H9 (cell line): Measurements from ENCODE around the gene HTR1A. TPM values are rescaled to one million over a fixed set of nuclear protein-coding genes. Genes with fewer than 3 reads are reported as not detected.

Source experiments
- DNase-seq: peaks from one replicate; pipeline ENCODE4 v3.0.0-alpha.2; 2017
- H2AFZ ChIP-seq: one replicate; pipeline ENCODE4 v1.6.1; 2013; ENCODE audit warnings: mild to moderate bottlenecking, low read length, control low read depth, moderate library complexity
- H2AK5ac ChIP-seq: 2 replicates; pipeline ENCODE4 v1.6.1; 2013; ENCODE audit warnings: low read length, control low read depth, mixed read lengths; ENCODE audit not compliant: insufficient read length
- H2BK120ac ChIP-seq: one replicate; pipeline ENCODE4 v1.6.1; 2013; ENCODE audit warnings: low read depth, mild to moderate bottlenecking, low read length, control low read depth, inconsistent platforms; ENCODE audit not compliant: poor library complexity, severe bottlenecking
- H2BK12ac ChIP-seq: 2 replicates; pipeline ENCODE4 v1.6.1; 2013; ENCODE audit warnings: low read length, control low read depth, mixed read lengths, low read depth; ENCODE audit not compliant: insufficient read length
- H2BK15ac ChIP-seq: 2 replicates; pipeline ENCODE4 v1.6.1; 2013; ENCODE audit warnings: low read depth, low read length, control low read depth
- H2BK20ac ChIP-seq: one replicate; pipeline ENCODE4 v1.6.1; 2013; ENCODE audit warnings: low read depth, mild to moderate bottlenecking, low read length, control low read depth, inconsistent platforms; ENCODE audit not compliant: poor library complexity, severe bottlenecking
- H2BK5ac ChIP-seq: 2 replicates; pipeline ENCODE4 v1.6.1; 2013; ENCODE audit warnings: low read length, control low read depth, mixed read lengths; ENCODE audit not compliant: insufficient read length
- H3K14ac ChIP-seq: 2 replicates; pipeline ENCODE4 v1.6.1; 2013; ENCODE audit warnings: low read length, control low read depth; ENCODE audit not compliant: insufficient read depth
- H3K18ac ChIP-seq: 2 replicates; pipeline ENCODE4 v1.6.1; 2013; ENCODE audit warnings: low read depth, mild to moderate bottlenecking, mixed read lengths, low read length, control low read depth; ENCODE audit not compliant: insufficient read length
- H3K23ac ChIP-seq: 2 replicates; pipeline ENCODE4 v1.6.1; 2013; ENCODE audit warnings: low read length, control low read depth, mixed read lengths, low read depth; ENCODE audit not compliant: insufficient read length
- H3K23me2 ChIP-seq: 2 replicates; pipeline ENCODE4 v1.6.1; 2013; ENCODE audit warnings: low read depth, mild to moderate bottlenecking, mixed read lengths, low read length, control low read depth; ENCODE audit not compliant: insufficient read length, poor library complexity, severe bottlenecking
- H3K27ac ChIP-seq: 2 replicates; pipeline ENCODE4 v1.5.1; 2013; ENCODE audit warnings: low read length, control low read depth, mixed read lengths, low read depth; ENCODE audit not compliant: insufficient read length
- H3K27me3 ChIP-seq: 2 replicates; pipeline ENCODE4 v1.6.1; 2013; ENCODE audit warnings: low read length, control low read depth, inconsistent platforms; ENCODE audit not compliant: insufficient read depth
- H3K4ac ChIP-seq: 2 replicates; pipeline ENCODE4 v1.6.1; 2013; ENCODE audit warnings: low read depth, mild to moderate bottlenecking, control low read depth, inconsistent platforms, low read length, moderate library complexity
- H3K4me1 ChIP-seq: 2 replicates; pipeline ENCODE4 v1.6.1; 2013; ENCODE audit warnings: low read length, control low read depth, inconsistent platforms; ENCODE audit not compliant: insufficient read depth
- H3K4me2 ChIP-seq: 2 replicates; pipeline ENCODE4 v1.6.1; 2013; ENCODE audit warnings: low read length, control low read depth, mixed read lengths; ENCODE audit not compliant: insufficient read length, insufficient read depth
- H3K56ac ChIP-seq: 2 replicates; pipeline ENCODE4 v1.6.1; 2013; ENCODE audit warnings: low read depth, mild to moderate bottlenecking, mixed read lengths, low read length, control low read depth; ENCODE audit not compliant: insufficient read length
- H3K79me1 ChIP-seq: 2 replicates; pipeline ENCODE4 v1.6.1; 2013; ENCODE audit warnings: low read depth, mild to moderate bottlenecking, moderate library complexity, low read length, control low read depth, inconsistent platforms; ENCODE audit not compliant: insufficient read depth, poor library complexity, severe bottlenecking
- H3K79me2 ChIP-seq: 2 replicates; pipeline ENCODE4 v1.6.1; 2013; ENCODE audit warnings: low read length, control low read depth, inconsistent platforms; ENCODE audit not compliant: insufficient read depth
- H3K9ac ChIP-seq: 2 replicates; pipeline ENCODE4 v1.6.1; 2013; ENCODE audit warnings: low read length, control low read depth, mixed read lengths; ENCODE audit not compliant: insufficient read length; ENCODE audit errors: extremely low read depth
- H3K9me3 ChIP-seq: one replicate; pipeline ENCODE4 v1.6.1; 2013; ENCODE audit warnings: low read depth, low read length, inconsistent platforms; ENCODE audit not compliant: control insufficient read depth
- H3T11ph ChIP-seq: one replicate; pipeline ENCODE4 v1.6.1; 2013; ENCODE audit warnings: mild to moderate bottlenecking, low read length, control low read depth, inconsistent platforms
- H4K20me1 ChIP-seq: one replicate; pipeline ENCODE4 v1.6.1; 2013; ENCODE audit not compliant: control insufficient read depth, insufficient read length, insufficient read depth
- H4K5ac ChIP-seq: 2 replicates; pipeline ENCODE4 v1.6.1; 2013; ENCODE audit warnings: low read depth, mild to moderate bottlenecking, mixed read lengths, low read length, control low read depth; ENCODE audit not compliant: insufficient read length
- H4K8ac ChIP-seq: replicated peaks from 2 replicates; pipeline ENCODE4 v1.6.1; 2013; ENCODE audit warnings: low read length, control low read depth, mixed read lengths, low read depth; ENCODE audit not compliant: insufficient read length
- H4K91ac ChIP-seq: 2 replicates; pipeline ENCODE4 v1.6.1; 2013; ENCODE audit warnings: low read depth, mild to moderate bottlenecking, moderate library complexity, mixed read lengths, low read length, control low read depth; ENCODE audit not compliant: insufficient read length
- H3K27ac Mint-ChIP-seq, 3 experiments: 2 replicates in 2 of 3; 3 replicates in 1 of 3; pipeline ENCODE4 v1.8.0; 2020 to 2021; ENCODE audit warnings: mixed read lengths in 3 of 3, mild to moderate bottlenecking in 1 of 3, moderate library complexity in 1 of 3
- H3K27me3 Mint-ChIP-seq: 2 replicates; pipeline ENCODE4 v1.8.0; 2021; ENCODE audit warnings: low read depth, mild to moderate bottlenecking, moderate library complexity, mixed read lengths
- H3K36me3 Mint-ChIP-seq, 3 experiments: 2 replicates in 2 of 3; 3 replicates in 1 of 3; pipeline ENCODE4 v1.8.0; 2020 to 2021; ENCODE audit warnings: low read depth in 3 of 3, mixed read lengths in 3 of 3; ENCODE audit not compliant: insufficient read depth in 1 of 3
- H3K4me1 Mint-ChIP-seq, 2 experiments: 2 replicates each; pipeline ENCODE4 v1.8.0; 2020; ENCODE audit warnings: mixed read lengths in 2 of 2
- H3K4me3 Mint-ChIP-seq, 2 experiments: 2 replicates in 1 of 2; 3 replicates in 1 of 2; pipeline ENCODE4 v1.8.0; 2020 to 2021; ENCODE audit warnings: mild to moderate bottlenecking in 2 of 2, mixed read lengths in 2 of 2, moderate library complexity in 1 of 2
- H3K9me3 Mint-ChIP-seq, 2 experiments: 2 replicates in 1 of 2; 3 replicates in 1 of 2; pipeline ENCODE4 v1.8.0; 2020; ENCODE audit warnings: mild to moderate bottlenecking in 2 of 2, mixed read lengths in 2 of 2, moderate library complexity in 1 of 2
- total RNA-seq: library from RNA; stranded (reverse); gene quantifications from 2 replicates; pipeline ENCODE4 v1.2.1, GENCODE V29; 2021
- TF ChIP-seq, protein P1 (sequence below): fragments of 200-600 bp; sonication (generic); conservative IDR thresholded peaks from 3 replicates; pipeline ENCODE4 v1.8.0; 2021; ENCODE audit warnings: antibody characterized with exemption, mild to moderate bottlenecking

HTR1A gene
- total RNA-seq, 1 experiment from 2014 or later, result 0.79 TPM

GRCh38 chr5:64000096-64000495, 37.9 kb upstream of the HTR1A start:
- H3K14ac ChIP-seq, result no peak overlapping the region
- H3K4me1 ChIP-seq, result no peaks in the 10 kb centered on the region
- H3K27me3 ChIP-seq, result no peaks in the 10 kb centered on the region
- H4K5ac ChIP-seq, result no peak overlapping the region
- H2BK5ac ChIP-seq, result no peak overlapping the region
- Mint-ChIP-seq H3K4me1 (peaks cover 5 to 6% of the 10 kb centered on the region in 2 experiments), H3K27ac (no peak overlapping the region; a peak in 1 of 7 replicates), H3K27me3 (no peaks in the 10 kb centered on the region), H3K4me3 (no peak overlapping the region), H3K9me3 (peaks cover 2% of the 10 kb centered on the region in 2 experiments; a peak in 1 of 5 replicates), H3K36me3 (no peaks in the 10 kb centered on the region)
- no peak overlapping the region for H3K18ac ChIP-seq
- no peaks in the 10 kb centered on the region for H3K79me2 ChIP-seq
- H3K9ac ChIP-seq, result no peak overlapping the region
- H2AK5ac ChIP-seq, result no peak overlapping the region
- no peak overlapping the region for H2BK12ac ChIP-seq
- no peaks in the 10 kb centered on the region for H3K9me3 ChIP-seq
- no peak overlapping the region for H4K91ac ChIP-seq
- no peak overlapping the region for H3K4me2 ChIP-seq
- no peak overlapping the region for H3K4ac ChIP-seq
- no peaks in the 10 kb centered on the region for H4K20me1 ChIP-seq
- no peak overlapping the region for H3K27ac ChIP-seq
- TF ChIP-seq, protein P1, sequence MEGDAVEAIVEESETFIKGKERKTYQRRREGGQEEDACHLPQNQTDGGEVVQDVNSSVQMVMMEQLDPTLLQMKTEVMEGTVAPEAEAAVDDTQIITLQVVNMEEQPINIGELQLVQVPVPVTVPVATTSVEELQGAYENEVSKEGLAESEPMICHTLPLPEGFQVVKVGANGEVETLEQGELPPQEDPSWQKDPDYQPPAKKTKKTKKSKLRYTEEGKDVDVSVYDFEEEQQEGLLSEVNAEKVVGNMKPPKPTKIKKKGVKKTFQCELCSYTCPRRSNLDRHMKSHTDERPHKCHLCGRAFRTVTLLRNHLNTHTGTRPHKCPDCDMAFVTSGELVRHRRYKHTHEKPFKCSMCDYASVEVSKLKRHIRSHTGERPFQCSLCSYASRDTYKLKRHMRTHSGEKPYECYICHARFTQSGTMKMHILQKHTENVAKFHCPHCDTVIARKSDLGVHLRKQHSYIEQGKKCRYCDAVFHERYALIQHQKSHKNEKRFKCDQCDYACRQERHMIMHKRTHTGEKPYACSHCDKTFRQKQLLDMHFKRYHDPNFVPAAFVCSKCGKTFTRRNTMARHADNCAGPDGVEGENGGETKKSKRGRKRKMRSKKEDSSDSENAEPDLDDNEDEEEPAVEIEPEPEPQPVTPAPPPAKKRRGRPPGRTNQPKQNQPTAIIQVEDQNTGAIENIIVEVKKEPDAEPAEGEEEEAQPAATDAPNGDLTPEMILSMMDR, result no peak
- H3K23me2 ChIP-seq, result no peaks in the 10 kb centered on the region
- no peak overlapping the region for H3K56ac ChIP-seq
- no peak overlapping the region for H3T11ph ChIP-seq
- H2BK120ac ChIP-seq, result no peak overlapping the region
- no peak overlapping the region for H4K8ac ChIP-seq
- H2BK15ac ChIP-seq, result no peak overlapping the region
- no peak for DNase-seq
- no peaks in the 10 kb centered on the region for H3K79me1 ChIP-seq
- H2AFZ ChIP-seq, result no peak overlapping the region
- H2BK20ac ChIP-seq, result no peak overlapping the region
- H3K23ac ChIP-seq, result no peak overlapping the region
